8988T (cell line): ENCODE measurements around the gene ATXN10.

ENCODE experiments used
- DNase-seq: peaks from one replicate; pipeline ENCODE4 v3.0.0; 2011

The ATXN10 gene

GRCh38 chr22:45832959-45833580, 161.4 kb downstream of the ATXN10 start:
- DNase-seq, result no peak

- no peak for DNase-seq
Measured at GRCh38 chr22:45833613-45834012, 162.0 kb downstream of the ATXN10 start.

- DNase-seq, result no peak
Measured at GRCh38 chr22:45834241-45834640, 162.6 kb downstream of the ATXN10 start.

- DNase-seq, result no peak
Measured at GRCh38 chr22:45834795-45835194, 163.2 kb downstream of the ATXN10 start.

- no peak for DNase-seq
Measured at GRCh38 chr22:45836418-45837169, 165.0 kb downstream of the ATXN10 start.

GRCh38 chr22:45837508-45837907, 165.9 kb downstream of the ATXN10 start:
- DNase-seq, result no peak

- DNase-seq, result no peak
Measured at GRCh38 chr22:45838305-45838887, 166.8 kb downstream of the ATXN10 start.

GRCh38 chr22:45840483-45840882, 168.8 kb downstream of the ATXN10 start:
- no peak for DNase-seq

GRCh38 chr22:45842291-45842991, 170.8 kb downstream of the ATXN10 start:
- DNase-seq, result no peak

GRCh38 chr22:45843031-45843430, 171.4 kb downstream of the ATXN10 start:
- no peak for DNase-seq

GRCh38 chr22:45843986-45844385, 172.4 kb downstream of the ATXN10 start:
- DNase-seq, result no peak

- DNase-seq, result no peak
Measured at GRCh38 chr22:45845076-45845487, 173.4 kb downstream of the ATXN10 start.

- DNase-seq, result no peak
Measured at GRCh38 chr22:45846952-45847351, 175.3 kb downstream of the ATXN10 start.

- DNase-seq, result no peak
Measured at GRCh38 chr22:45848904-45849303, 177.3 kb downstream of the ATXN10 start.

- no peak for DNase-seq
Measured at GRCh38 chr22:45852826-45853225, 181.2 kb downstream of the ATXN10 start.

GRCh38 chr22:45855961-45856360, 184.3 kb downstream of the ATXN10 start:
- no peak for DNase-seq

- DNase-seq, result no peak
Measured at GRCh38 chr22:45857519-45857918, 185.9 kb downstream of the ATXN10 start.

GRCh38 chr22:45859231-45860161, 187.9 kb downstream of the ATXN10 start:
- no peak for DNase-seq

- no peak for DNase-seq
Measured at GRCh38 chr22:45860201-45860600, 188.6 kb downstream of the ATXN10 start.

GRCh38 chr22:45861259-45861658, 189.6 kb downstream of the ATXN10 start:
- DNase-seq, result no peak

- no peak for DNase-seq
Measured at GRCh38 chr22:45863981-45864751, 192.5 kb downstream of the ATXN10 start.
